Vagina (tissue), 2 donors: ENCODE data around the gene TMEM130.

ENCODE experiments used
- CTCF ChIP-seq, 3 experiments: fragments of 450-650 bp in 2 of 3; fragments of 200-600 bp in 1 of 3; sonication (generic) in 1 of 3; IDR thresholded peaks; one replicate each; pipeline ENCODE4 v1.5.1; 2017 to 2019; ENCODE audit warnings: antibody characterized with exemption in 3 of 3, mild to moderate bottlenecking in 2 of 3, moderate library complexity in 2 of 3
- POLR2A ChIP-seq, 2 donors: fragments of 450-650 bp; IDR thresholded peaks; one replicate each; pipeline ENCODE4 v1.6.1; 2017; ENCODE audit warnings: antibody characterized with exemption in 2 of 2, mild to moderate bottlenecking in 2 of 2, moderate library complexity in 2 of 2
- POLR2AphosphoS5 ChIP-seq, 2 donors: sonication (generic); formaldehyde crosslinking; IDR thresholded peaks; one replicate each; pipeline ENCODE4 v1.9.0; 2017; ENCODE audit warnings: antibody characterized with exemption in 2 of 2, mild to moderate bottlenecking in 2 of 2, low read depth in 1 of 2; ENCODE audit not compliant: insufficient read depth in 1 of 2

DNA sequence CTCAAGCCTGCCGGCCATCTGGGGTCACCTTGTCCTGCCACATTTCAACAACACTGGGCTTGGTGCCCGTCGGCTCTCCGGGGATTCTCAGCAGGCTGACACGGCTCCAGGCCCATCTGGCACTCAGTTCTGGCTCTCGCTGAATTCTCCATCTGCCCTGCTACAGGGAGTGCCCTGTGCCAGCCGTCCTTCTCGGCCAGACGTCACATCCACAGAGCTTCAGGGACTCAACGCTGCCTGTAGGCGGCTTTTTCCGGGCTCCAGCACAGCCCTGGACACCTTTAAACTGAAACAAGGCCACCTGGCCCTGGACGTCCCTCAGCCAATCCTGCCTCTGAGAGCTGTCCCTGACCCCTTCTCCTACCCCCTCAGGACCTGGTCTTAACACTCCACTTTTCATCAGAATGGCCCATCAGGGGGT is 43.0 kb downstream of the TMEM130 start:
- TF ChIP-seq CTCF (IDR thresholded peaks at IDR 0.05) (no peak), POLR2A (IDR thresholded peaks at IDR 0.05) (no peak), POLR2AphosphoS5 (IDR thresholded peaks at IDR 0.05; ENCODE audit: insufficient read depth in 1 of 2, low read depth in 1 of 2) (no peak)
